GM21390 (cell line): ENCODE data around the gene SCNN1B.
"Not testable (repeated sequence)": the region's sequence is repeated elsewhere in the genome, so short reads cannot be mapped to it uniquely, and the experiment has no call there.

Experiments
- ATAC-seq: cut with Tn5 transposase; IDR thresholded peaks from one replicate; pipeline ENCODE4 v1.9.1; 2021; ENCODE audit not compliant: unreplicated experiment

SCNN1B gene

GRCh38 chr16:23377071-23377931, 75.2 kb downstream of the SCNN1B start:
- no peak for ATAC-seq

GRCh38 chr16:23378256-23378655, 76.2 kb downstream of the SCNN1B start:
- ATAC-seq, result no peak

- ATAC-seq, result no peak
These were observed 76.8 kb downstream of the SCNN1B start for GRCh38 chr16:23378921-23379320.

GRCh38 chr16:23379707-23380106, 77.6 kb downstream of the SCNN1B start:
- ATAC-seq, result no peak

GRCh38 chr16:23380501-23380951, 78.4 kb downstream of the SCNN1B start:
- ATAC-seq, result no peak

GRCh38 chr16:23381702-23382101, 79.6 kb downstream of the SCNN1B start:
- not testable (repeated sequence) for ATAC-seq

GRCh38 chr16:23382279-23382678, 80.2 kb downstream of the SCNN1B start:
- no peak for ATAC-seq

GRCh38 chr16:23383881-23384280, 81.8 kb downstream of the SCNN1B start:
- no peak for ATAC-seq

GRCh38 chr16:23384878-23385277, 82.8 kb downstream of the SCNN1B start:
- ATAC-seq, result no peak

- no peak for ATAC-seq
These were observed 83.3 kb downstream of the SCNN1B start for GRCh38 chr16:23385441-23385840.

GRCh38 chr16:23387666-23388065, 85.6 kb downstream of the SCNN1B start:
- ATAC-seq, result no peak

- no peak for ATAC-seq
These were observed 86.7 kb downstream of the SCNN1B start for GRCh38 chr16:23388786-23389185.

GRCh38 chr16:23389201-23389600, 87.1 kb downstream of the SCNN1B start:
- no peak for ATAC-seq

GRCh38 chr16:23389936-23390335, 87.8 kb downstream of the SCNN1B start:
- ATAC-seq, result not testable (repeated sequence)

GRCh38 chr16:23391381-23392222, 89.5 kb downstream of the SCNN1B start:
- no peak for ATAC-seq

- no peak for ATAC-seq
These were observed 90.1 kb downstream of the SCNN1B start for GRCh38 chr16:23392223-23392600.

GRCh38 chr16:23394141-23394831, 92.2 kb downstream of the SCNN1B start:
- ATAC-seq, result no peak

- ATAC-seq, result no peak
These were observed 93.6 kb downstream of the SCNN1B start for GRCh38 chr16:23395732-23396131.

GRCh38 chr16:23397464-23397863, 95.4 kb downstream of the SCNN1B start:
- no peak for ATAC-seq

GRCh38 chr16:23398987-23399805, 97.1 kb downstream of the SCNN1B start:
- no peak for ATAC-seq
